ENCODE data around the gene TMEM269. TPM values are rescaled to one million over a fixed set of nuclear protein-coding genes. Genes with fewer than 3 reads are reported as not detected.

The TMEM269 gene
- total and polyA plus RNA-seq, 8 donors: 0.03 to 0.55 TPM; not detected in 6

DNA sequence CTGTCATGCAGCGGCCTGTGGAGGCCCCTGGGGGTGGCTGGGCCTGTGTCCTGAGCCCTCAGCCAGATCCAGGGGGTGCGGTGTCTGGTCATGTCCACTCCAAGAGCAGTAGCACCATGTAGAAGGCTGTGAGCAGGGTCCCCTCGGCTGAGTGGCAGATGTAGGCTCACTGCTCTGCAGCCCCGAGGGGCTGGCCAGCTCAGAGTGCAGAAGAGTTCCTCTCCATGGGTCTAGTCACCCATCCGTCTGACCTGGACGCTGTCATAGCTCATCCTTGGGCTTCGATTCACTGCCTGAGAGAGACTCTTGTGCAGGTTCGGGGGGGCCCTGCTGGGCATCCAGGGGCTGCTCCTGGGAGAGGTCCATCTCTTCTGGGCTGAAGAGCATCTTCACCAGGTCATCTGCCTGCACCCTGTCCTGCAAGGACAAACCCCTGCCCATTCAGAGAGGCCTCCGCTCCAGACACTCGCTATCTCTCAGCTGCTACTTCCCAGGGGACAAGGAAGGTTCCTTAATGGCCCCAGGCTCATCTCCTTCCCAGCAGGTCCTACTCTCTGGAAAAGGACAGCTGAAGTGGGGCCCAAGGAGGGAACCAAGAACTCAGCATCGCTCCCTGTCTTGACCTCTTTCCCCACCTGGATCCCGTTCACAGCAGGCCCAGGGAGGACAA is 38.2 kb upstream of the TMEM269 start:
- WGBS, 5 donors: 89 to 95% (median 91%) methylated on average over 5 to 12 of the region's 12 CpGs
- DNase-seq: no peak
- Histone ChIP-seq H3K27me3 (no peaks in the 10 kb centered on the region), H3K9me3 (no peaks in the 10 kb centered on the region), H3K27ac (peak overlapping the region in 1 of 5 donors; percentile 27), H3K4me1 (no peaks in the 10 kb centered on the region), H3K36me3 (peaks cover 8 to 53% (median 50%) of the 10 kb centered on the region in 4 donors), H3K4me3 (no peak overlapping the region)
- TF ChIP-seq, protein P1, sequence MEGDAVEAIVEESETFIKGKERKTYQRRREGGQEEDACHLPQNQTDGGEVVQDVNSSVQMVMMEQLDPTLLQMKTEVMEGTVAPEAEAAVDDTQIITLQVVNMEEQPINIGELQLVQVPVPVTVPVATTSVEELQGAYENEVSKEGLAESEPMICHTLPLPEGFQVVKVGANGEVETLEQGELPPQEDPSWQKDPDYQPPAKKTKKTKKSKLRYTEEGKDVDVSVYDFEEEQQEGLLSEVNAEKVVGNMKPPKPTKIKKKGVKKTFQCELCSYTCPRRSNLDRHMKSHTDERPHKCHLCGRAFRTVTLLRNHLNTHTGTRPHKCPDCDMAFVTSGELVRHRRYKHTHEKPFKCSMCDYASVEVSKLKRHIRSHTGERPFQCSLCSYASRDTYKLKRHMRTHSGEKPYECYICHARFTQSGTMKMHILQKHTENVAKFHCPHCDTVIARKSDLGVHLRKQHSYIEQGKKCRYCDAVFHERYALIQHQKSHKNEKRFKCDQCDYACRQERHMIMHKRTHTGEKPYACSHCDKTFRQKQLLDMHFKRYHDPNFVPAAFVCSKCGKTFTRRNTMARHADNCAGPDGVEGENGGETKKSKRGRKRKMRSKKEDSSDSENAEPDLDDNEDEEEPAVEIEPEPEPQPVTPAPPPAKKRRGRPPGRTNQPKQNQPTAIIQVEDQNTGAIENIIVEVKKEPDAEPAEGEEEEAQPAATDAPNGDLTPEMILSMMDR (IDR thresholded peaks at IDR 0.05): no peak
- TF ChIP-seq POLR2AphosphoS5 (IDR thresholded peaks at IDR 0.05): no peak
- TF ChIP-seq POLR2A (IDR thresholded peaks at IDR 0.05): no peak
- no peak for TF ChIP-seq EP300 (IDR thresholded peaks at IDR 0.05)
- intact Hi-C loops (cut with DNase I; ENCODE audit: low total_unique reads): loop anchor here (10.0 kb wide), 2 partner anchors 172 to 602 kb away; no protein-coding TSS in a partner anchor

DNA sequence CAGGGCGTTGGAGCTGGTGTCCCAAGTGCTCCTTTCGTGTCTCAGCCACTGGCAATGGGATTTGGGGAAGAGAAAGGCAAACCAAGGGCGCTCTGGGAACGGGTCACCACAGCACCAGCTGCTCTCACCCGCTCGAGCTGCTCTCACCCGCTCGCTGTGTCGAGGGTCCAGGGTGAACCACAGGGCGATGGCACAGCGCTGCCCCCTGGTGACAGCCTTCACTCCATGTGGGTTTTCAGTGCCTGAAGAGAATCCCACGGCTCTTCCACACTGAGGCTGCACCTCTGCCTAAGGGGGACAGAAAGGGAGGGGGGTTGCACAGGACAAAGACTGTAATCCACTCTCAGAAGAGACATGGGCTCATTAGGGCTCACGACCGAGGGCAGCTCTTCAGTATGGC is 37.7 kb upstream of the TMEM269 start:
- H3K9me3 ChIP-seq: no peaks in the 10 kb centered on the region
- intact Hi-C loops (cut with DNase I; ENCODE audit: low total_unique reads): loop anchor here (10.0 kb wide), 2 partner anchors 172 to 602 kb away; no protein-coding TSS in a partner anchor
- 41 to 69% (median 50%) methylated on average over 4 to 14 of the region's 14 CpGs for WGBS, 5 donors
- H3K4me3 ChIP-seq: no peak overlapping the region
- peaks cover 14 to 58% (median 55%) of the 10 kb centered on the region in 4 donors for H3K36me3 ChIP-seq
- H3K4me1 ChIP-seq: no peaks in the 10 kb centered on the region
- peak; percentile 39 to 80 for DNase-seq
- no peak overlapping the region for H3K27ac ChIP-seq
- no peak for TF ChIP-seq POLR2AphosphoS5 (IDR thresholded peaks at IDR 0.05)
- TF ChIP-seq, protein P1 (IDR thresholded peaks at IDR 0.05): peak in 5 of 7 experiments; percentile 32 to 68 (median 51)
- no peaks in the 10 kb centered on the region for H3K27me3 ChIP-seq

GRCh38 chr1:42748021-42748420 is 36.8 kb upstream of the TMEM269 start:
- no peak for DNase-seq
- 81 to 91% (median 88%) methylated on average over 4 to 10 of the region's 10 CpGs for WGBS, 5 donors
- TF ChIP-seq POLR2AphosphoS5 (IDR thresholded peaks at IDR 0.05): no peak
- no peak for TF ChIP-seq EP300 (IDR thresholded peaks at IDR 0.05)
- no peak for TF ChIP-seq POLR2A (IDR thresholded peaks at IDR 0.05)
- Histone ChIP-seq H3K4me1 (peaks cover 0 to under 1% (median 0%) of the 10 kb centered on the region in 4 donors), H3K27me3 (no peaks in the 10 kb centered on the region), H3K36me3 (peaks cover 20 to 67% (median 64%) of the 10 kb centered on the region in 4 donors), H3K9me3 (no peaks in the 10 kb centered on the region), H3K27ac (no peak overlapping the region), H3K4me3 (no peak overlapping the region)
- intact Hi-C loops (cut with DNase I; ENCODE audit: low total_unique reads): loop anchor here (10.0 kb wide), 2 partner anchors 173 to 603 kb away; no protein-coding TSS in a partner anchor

DNA sequence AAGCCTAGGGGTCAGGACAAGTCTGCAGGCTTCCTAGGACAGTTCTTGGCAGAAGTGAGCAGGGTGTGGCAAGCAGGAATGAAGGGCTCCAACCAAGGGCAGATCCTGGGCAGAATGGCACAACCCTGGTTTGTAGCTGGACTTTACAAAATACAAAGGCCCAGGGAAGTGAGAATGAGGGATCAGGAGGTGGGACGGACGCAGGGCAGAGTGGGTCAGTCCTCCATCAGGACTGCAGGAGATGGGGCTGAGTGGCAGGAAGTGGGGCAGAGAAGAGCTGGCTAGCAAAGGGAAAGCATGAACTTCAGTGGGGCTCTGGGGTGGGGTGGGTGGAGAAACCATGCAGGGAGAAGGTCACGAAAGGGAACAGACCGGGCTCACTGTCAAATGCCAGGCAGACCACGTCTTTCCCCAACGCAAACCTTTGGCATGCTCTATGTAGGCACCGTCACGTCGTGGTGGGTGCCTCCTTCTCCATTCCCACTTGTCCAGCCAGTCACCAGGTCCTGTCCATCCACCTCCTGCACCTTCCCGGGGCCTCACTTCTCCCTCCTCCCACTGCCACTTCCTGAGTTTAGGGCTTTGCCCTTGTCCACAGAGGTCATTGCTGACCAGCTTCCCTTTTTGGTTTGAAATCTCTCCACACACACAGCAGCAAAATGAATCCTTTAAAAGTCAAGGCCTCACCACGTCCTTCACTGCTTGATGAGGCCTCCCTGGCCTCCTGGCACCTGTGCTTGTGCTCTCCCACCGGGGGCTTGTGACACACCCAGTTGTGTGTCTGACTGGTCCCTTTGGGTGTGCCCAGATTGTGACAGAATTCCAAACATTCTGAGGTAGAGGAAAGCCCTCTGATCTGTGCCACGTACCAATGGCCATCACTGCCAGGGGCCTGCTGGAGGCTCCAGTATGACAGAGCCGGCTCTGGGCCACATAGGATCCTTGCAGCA is 36.1 kb upstream of the TMEM269 start:
- Histone ChIP-seq H3K27ac (no peak overlapping the region), H3K4me1 (peaks cover 0 to 7% (median 2%) of the 10 kb centered on the region in 4 donors), H3K27me3 (no peaks in the 10 kb centered on the region), H3K9me3 (no peaks in the 10 kb centered on the region), H3K4me3 (no peak overlapping the region), H3K36me3 (peaks cover 20 to 74% (median 71%) of the 10 kb centered on the region in 4 donors)
- WGBS, 5 donors: 79 to 86% (median 84%) methylated on average over 14 of the region's 14 CpGs
- TF ChIP-seq, protein P1 (IDR thresholded peaks at IDR 0.05): no peak
- no peak for TF ChIP-seq EP300 (IDR thresholded peaks at IDR 0.05)
- no peak for TF ChIP-seq POLR2A (IDR thresholded peaks at IDR 0.05)
- no peak for TF ChIP-seq POLR2AphosphoS5 (IDR thresholded peaks at IDR 0.05)
- intact Hi-C loops (cut with DNase I; ENCODE audit: low total_unique reads): loop anchor here (10.0 kb wide), 2 partner anchors 174 to 604 kb away; no protein-coding TSS in a partner anchor
- peak in 1 of 2 donors; percentile 13 for DNase-seq

Measured in stomach (tissue), 9 donors.